Suppressor macrophage treated with lipopolysaccharide for 4 hours (primary cell): Measurements from ENCODE around the gene PARVB.

Experiments used
- DNase-seq: peaks from one replicate; pipeline ENCODE4 v3.0.0-alpha.2; 2020

PARVB gene

DNA sequence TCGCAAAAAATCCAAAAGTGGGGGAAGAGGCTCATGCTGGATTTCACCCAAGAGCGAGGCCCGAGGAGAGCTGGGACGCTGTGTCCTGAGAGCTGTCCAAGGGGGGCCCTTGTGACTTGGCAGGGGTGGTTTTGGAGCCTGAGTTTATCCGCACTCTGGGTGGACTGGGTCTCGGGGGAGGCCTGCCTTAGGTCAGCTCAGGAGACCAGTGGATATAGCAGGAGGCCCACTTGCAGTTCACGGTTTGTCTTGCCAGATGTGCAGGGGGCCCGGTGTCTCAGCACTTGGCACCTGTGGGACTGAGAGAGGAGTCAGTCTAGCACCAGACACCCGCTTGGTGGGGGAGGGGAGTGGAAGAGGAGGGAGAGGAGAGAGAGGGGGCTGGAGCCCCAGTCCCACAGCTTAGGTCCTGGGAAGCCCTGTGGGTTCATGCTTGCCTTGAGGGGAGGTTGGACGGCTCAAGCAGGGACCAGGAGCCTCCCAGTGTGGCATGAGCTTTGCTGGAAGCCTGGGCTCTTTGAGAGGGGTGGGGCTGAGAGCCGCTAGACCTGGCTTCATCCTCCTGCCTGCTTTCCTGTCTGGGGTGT, 33.4 kb downstream of the PARVB start:
- no peak for DNase-seq

DNA sequence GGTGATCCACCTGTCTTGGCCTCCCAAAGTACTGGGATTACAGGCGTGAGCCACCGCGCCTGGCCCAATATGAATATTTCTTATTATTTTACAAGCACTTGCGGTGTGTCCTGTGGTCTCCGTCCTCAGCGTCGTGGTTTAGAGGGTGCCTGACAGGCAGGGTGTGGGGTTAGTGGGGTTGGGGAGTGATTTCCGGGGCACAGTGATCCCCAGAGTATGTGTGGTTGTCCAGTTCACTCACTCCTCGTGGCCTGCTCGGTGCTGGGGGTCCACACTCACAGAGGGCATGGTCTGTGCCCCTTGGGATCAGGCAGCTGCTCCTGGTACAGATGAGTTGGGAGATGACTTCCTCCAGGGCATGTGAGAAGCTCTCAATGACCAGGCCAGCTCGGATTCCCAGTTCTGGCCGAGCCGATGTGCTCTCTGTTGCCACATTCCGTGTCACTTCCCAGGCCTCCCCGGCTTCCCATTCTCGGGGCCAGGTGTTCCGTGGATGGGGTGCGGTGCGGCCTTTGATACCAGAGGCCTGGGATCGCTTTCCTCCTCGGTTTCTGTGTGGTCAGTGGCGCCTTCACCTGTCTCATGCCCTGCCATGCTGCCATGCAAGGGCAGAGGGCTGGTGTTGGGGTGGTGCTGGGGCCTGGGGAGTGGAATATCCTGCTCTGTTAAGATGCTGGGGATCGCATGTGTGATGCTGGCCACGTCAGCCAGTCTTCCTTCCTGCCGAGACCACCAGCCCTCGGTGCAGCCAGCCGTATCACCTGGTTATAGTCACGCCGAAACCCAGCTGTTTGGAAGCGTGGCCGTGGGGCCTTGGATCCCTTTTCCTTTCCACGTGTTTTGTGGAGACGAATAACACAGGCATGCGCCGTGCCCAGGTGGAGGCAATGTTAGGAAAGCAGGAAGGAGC, 39.6 kb downstream of the PARVB start:
- DNase-seq: no peak

DNA sequence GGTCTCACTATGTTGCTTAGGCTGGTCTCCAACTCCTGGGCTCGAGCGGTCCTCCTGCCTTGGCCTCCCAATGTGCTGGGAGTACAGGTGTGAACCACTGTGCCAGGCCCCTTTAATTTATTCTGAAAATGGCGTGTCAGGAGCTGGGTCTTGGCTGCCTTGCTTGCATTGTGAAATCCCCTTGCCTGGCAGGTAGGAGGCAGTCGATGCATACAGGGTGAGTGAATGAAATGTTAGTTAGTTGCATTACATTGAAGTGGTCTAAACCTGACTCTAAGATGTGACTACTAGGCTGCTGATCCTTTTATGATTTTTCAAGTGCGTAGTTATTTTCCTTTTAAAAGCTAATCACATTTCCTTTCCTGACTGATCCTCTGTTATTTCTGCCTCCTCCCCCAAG, 42.9 kb downstream of the PARVB start:
- no peak for DNase-seq

DNA sequence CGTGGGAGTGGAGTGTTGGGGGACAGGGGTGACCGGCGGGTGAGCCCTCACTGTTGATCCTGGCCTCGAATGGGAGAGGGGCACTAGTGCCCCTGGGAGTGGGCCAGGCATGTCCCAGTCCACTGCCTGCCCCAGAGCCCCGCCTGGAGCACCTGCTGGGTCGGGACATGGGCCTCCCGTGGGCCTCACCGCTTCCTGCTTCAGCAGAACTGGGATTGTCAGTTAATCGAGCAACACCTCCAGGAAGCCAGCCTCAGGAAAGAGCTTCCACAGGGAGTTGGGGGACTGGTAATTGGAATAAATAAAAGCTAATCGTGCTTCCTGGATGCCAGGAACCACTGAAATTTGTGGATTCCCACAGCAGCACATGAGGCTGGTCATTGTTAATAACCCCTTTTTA, 43.8 kb downstream of the PARVB start:
- no peak for DNase-seq

DNA sequence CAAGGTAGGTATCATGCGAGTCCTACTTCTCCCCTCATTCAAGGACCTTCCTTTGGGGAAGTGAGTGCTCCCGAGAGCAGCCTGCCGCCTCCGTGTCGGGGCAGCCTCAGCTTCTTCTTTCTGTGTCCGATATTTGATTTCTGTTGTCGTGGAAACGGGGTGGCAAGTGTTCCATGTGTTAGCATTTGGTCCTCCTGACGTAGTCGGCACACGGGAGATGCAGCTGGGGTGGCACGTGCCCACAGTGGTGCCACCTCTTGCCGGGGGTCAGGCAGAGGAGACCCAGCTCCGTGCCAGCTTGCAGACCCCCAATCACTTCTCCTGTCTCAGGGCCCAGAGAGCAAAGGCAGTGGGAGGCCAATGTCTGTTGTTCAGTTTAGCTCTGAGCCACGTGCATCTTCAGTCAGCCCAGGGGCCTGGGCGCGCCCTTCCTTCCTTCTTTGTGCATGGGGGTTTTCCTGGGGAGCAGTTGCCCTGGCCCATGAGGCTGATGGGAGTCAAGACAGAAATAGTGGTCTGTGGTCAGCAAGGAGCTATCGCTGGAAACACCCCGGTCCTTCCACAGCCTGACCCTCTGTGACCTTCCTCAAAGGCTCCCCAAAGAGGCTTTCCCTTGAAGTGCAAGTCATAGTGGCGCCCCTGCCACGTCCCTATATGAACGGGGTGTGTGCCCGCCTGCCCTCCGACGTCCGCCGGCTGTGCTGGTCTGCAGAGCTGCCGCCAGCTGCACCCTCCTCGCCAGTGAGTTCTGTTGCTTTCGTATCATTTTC, 44.5 kb downstream of the PARVB start:
- DNase-seq: peak; percentile 86

DNA sequence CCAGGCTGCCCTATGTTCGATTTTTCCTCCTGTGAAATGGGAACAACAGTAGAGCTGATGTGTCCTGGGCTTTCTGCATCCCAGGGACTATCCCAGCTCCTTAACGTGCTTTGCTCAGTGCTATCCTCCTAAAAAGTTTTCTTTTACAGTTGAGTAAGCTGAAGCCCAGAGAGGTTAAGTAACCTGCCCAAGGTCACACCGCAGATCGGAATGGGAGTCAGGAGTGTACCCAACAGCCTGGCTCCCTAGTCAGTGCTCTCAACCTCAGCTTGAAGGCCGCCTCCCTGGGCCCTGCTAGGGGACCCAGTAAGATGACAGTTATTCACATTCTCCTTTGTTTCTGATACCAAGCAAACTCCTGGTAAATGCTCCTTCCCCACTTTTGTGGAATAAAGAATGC, 45.9 kb downstream of the PARVB start:
- no peak for DNase-seq

DNA sequence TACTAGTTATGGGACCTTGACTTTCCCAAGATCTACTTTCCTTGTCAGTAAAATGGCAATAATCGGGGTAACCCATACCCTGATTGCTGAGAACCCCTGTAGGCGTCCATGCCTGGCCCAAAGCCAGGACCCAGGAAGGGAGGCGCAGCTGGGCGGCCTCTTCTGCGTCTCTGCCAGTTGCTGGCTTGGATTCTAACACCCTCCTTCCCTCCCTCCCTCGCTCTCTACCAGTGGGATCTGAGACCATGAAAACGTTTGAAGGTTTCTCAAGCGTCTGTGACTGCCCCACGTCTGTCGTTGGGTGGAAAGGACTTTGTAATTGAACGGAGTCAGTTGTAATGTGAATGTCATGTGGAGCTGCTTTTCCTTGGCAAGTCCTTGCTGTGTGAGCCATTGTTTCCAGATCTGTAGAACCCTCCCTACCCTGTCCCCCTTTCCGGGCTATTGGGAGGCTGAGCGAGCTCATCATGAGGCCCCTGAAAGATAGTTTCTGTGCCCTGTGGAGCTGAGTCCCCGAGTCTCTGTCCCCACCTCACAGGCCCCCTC, 47.8 kb downstream of the PARVB start:
- no peak for DNase-seq

DNA sequence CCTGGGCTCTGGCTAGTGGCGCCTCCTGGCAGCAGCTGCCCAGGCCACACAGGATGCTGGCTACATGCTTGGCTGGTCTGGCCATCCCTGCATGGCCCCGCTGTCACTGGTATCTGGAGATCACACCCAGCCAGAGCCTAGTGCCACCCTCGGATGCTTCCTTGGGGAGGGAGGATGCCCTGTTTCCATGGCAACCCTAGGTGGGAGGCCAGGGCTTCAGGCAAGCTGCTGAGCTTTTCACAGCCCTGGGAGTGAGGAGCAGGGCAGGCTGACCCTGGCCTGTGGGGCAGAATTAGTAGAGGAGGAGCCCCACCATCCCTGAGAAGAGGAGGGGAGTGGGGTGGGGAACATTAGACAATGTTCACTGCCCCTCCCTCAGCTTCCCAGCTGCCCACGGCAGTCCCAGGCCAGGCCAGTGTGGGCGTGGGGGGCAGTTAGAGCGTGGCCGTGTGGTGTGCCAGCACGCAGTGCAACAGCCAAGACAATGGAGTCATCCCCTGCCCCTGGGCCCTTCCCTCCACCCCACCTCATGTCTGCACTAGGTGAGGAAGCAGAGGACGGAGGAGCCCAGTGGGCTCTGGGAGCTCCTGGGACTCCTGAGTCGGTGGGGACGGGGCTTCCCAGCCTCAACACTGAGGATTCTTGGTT, 50.4 kb downstream of the PARVB start:
- DNase-seq: no peak

DNA sequence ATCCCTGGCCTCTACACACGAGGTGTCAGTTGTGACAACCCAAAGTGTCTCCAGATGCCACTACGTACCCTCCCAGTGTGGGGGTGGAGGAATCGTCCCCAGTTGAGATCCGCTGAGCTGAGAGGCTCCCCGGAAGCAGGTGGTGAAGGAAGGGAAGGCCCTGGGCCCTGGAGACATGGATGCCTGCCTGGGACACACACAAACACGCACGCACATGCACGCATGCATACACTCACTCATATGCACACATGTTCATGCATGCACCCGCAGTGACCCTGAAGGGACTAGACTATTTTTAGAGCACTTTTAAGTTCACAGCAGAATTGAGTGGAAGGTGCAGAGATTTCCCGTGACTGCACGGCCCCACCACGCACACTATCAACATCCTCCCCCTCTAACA, 50.9 kb downstream of the PARVB start:
- DNase-seq: no peak

DNA sequence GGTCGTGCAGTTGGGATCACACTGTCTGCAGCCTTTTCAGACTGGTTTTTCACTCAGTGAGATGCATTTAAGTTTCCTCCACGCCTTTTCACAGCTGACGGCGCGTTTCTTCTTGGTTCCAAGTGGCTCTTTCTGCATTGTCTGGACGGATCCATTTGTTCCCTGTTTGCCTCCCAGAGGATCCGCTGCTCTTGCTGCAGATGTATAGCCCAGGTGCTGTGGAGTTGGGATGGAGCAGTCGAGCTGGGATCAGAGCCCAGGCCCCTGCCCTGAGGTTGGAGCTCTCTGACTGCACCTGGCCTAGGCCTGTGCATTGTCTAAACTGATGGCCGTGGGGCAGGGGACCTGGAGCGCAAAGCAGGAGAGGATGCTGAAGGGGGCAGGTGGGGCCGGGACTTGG, 51.6 kb downstream of the PARVB start:
- DNase-seq: no peak

DNA sequence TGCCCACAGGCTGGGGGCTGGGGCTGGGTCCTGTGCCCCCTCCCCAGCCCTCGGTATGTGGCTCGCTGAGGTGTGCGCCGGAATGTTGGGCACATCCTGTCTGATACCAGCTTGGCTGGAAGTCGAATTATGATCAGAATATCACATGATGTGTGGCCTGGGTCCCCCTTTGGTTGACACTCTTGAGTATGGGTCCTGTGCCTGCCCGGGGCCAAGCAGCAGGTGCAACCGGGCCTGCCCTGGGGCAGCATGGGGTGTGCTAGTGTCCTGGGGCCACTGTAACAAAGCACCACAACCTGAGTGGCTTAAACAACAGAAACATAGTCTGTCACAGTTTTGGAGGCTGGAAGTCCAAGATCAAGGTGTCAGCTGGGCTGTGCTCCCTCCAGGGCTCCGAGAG, 52.7 kb downstream of the PARVB start:
- no peak for DNase-seq

DNA sequence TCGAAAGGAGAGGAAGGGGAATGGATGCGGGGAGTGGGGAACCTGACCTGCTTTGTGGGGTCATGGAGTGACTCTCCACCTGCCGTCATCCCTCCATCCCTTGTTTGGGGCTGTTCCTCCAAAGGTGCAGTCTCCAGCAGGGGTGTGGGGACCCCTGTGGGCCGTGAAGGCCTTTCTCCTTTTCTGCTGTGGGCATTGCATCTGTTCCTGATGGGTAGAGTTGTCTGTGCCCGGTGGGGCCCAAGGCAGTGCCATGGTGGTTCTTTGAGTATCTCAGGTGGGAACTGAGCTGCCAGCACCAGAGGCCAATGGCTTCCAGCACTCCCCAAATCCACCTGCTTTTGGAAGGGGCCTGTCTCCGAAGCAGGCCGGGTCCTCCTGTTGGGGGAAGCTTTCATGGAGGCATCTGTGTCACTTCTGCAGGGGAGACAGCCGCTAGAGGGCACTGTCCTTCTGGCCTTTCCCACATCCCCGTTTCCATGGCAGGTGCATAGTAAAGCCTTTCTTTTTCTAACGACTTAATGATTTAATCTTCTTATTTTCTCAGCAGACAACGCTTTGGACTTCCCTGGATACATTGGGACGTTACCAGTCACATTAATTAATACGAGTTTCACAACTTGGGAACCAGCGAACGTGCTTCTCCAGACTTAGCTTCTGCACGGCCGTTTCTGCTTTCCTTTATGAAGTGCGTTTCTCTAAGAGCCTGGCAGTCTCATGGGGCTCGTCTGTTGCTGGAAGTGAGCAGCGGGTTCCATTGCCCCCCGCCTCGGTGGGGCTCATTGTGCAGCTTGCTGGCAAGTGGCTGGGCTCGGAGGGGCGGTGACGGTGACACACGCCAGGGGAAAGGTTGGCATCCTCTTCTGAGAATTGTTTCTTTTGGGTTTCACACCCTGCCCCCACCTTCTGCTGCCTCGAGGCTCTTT, 57.1 kb downstream of the PARVB start:
- peak; percentile 72 for DNase-seq

DNA sequence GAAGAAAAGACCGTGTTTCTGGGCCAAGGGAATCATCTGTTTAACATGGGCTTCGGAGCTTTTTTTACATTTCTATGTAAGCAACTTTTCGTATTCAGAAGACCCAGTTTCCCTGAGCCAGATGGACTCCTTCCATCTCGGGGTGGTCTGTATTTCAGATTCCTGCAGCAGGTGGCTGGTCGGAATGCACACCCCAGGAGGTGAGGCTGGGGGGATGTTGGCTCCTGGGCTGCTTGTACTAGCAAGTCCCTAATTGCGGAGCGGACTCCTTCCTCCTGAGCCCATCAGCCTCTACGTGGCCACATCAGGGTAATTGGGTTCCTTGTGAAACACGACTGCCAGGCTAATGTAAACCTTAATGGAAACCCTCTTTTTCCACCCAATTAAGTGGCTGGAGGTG, 58.7 kb downstream of the PARVB start:
- no peak for DNase-seq

DNA sequence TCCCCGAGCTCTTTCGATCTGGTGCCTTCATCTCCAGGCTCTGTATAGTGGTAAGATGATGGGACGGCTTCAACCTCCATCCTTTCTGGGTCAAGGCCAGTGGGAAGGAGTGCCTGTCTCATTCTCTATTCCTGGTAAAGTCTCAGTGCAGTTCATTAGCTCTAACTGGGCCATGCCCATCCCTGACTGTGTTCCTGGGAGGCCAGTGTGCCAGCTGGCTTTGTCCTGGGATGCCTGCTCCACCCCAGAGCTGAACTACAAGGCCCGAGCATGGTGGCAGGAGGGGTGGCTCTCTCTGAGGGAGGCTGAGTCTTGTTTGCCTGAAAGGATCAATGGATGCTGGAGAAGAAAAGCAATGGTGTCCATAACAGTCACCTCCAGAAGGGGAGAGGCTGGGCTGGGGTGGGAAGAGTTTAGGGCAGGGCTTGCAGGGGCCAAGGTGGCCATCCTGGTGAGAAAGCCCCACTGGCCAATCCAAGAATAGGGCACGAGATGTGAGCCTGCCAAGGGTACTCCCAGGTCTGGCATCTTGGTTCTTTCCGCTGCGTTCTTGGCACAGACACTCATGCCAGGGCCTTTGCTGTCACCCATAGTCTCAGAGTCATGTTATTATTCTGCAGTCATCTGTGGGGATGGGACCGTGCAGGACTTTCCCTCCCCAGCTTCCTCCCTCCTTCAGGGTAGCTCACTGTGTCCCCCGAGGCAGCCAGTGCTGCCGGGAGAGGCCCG, 60.1 kb downstream of the PARVB start:
- no peak for DNase-seq

DNA sequence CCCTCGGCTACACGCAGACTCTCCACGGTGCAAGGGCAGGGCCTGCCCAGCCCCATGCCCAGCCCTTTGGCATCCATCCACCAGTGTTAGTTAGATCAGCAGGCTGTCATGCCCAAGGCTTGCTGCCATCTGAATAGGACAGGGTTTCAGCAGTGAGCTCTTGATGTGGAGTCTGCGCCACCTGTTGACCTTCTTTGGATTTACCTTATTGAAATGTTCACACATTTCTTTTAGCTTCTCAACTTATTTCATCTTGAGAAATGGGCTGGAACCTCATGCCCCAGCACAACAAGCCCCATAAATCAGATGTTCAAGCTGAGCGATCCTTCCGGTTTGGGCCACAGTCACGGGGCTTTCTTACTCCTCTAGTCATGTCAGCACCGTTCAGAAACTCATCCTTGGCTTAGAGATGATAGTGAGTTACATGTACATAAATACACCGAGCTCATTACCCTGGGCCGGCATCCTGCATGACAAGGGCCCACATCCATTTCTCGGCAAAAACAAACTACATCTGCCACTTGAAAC, 61.7 kb downstream of the PARVB start:
- peak; percentile 40 for DNase-seq

DNA sequence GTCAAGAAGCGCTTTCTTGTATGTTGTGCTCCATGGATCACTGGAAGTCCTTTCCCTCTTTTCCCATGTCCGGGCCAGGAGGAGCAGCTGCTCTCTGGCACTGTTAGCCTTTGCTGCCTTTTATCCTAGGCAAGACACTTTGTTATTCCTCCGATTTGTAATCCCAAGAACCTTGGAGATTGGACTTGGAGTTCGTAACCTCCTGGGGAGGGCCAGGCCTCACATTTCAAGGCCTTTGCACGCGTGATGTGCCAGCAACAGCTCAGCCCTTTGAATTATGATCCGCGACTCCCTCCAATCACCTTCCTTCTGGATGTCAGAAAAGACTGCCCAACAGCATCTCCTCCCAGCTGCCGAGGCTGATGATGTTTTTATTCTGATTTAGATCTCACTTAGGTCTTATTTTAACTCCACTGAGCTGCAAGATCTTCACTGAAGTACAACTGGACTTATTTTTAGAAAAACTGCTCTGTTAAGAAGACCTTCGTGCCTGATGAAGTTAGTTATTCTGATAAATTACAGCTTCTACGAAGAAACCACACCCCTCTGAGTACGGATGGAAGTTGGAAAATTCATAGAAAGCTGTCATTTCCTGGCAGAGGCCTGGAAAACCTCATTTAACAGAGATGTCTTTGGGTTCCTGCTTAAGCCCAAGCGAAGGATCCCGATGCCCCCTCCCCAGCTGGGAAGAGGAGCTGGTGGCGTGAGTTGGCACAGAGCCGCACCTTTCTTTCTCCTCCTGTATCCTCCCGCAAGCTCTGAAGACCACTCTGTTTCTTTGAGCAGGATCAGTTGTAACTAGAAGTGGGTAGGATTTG, 62.4 kb downstream of the PARVB start:
- DNase-seq: no peak

DNA sequence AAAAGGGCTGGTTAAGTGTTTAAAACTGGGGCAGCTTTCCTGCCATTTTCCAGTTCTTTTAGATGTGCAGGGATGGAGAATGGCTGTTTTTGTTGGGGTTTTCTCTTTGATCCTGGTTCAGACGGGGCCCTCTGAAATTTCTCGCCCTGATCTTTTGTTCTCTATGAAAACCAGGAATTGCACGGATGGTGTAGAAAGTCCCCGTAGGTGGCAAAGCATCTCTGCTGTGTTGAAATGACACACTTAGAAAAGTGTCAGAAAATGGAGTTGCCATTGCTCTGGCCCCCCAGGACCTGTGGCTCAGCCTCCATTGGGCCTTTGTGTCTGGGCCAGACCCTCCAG, 63.0 kb downstream of the PARVB start:
- DNase-seq: no peak

DNA sequence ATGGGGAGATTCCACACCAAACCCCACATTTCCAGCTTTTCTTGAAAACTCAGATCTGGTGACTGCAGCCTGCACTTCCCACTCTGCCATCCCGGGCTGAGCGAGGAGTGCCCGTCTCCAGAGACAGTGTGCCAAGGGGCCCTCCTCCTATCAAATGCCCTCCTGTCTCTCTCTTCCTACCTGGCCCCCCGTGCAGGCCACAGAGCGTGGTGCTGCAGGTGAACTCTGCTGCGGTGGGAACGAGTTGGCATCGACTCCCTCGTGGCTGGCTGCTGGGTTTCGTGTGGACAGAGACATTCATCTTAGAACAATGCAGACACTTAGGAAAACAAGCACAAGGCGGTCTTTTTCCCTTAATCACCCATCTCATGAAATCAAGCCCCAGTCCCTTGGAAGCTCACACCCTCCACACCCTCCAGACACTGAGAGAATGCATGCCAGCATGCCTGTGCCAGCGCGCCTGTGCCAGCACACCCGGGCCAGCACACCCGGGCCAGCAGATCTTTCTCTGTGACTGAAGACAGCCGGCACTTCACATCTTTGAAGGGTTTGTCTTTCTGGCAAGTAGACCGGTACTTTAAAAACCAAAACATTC, 65.0 kb downstream of the PARVB start:
- DNase-seq: no peak

DNA sequence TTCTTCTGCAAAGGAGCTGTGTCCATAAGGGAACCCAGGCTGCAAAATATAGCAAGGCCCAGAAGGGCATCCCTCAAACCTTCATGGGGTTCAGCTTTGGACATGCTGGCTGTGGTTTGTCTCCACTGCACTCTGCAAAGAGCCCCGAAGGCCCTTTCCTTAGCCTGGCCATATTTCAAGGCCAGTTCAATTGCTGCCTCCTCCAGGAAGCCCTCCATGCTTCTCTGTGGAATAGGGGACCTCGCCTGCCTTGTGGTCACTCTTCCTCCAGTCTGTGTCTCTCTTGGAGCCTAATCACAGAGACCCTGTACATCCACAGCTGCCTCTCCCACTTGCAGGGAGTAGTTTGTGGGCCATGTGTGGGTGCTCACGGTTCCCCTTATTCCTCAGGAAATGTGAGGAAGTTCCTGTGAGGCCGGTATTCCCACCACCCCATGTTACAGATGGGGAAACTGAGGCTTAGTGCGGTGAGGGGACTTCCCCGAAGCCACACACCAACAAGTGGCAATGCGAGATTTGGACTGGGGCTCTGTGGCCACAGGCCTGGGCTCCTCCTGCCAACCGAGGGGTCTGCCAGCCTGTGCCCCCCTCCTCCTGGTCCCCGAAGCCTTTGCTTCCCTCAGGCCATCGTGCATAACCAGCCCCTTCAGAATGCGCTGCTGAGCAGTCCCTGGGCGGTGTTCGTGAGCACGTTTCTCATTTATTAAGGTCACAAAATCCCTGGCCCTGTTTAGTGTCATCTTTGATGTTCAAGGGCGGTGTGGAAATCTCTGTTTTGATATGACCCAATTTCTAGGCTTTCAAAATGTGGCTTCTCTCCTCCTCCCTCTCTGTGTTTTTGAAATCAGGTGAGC, 65.8 kb downstream of the PARVB start:
- DNase-seq: no peak
